Loucy (cell line): ENCODE measurements around the gene KLHDC9.

Source experiments
- EZH2phosphoT487 ChIP-seq: fragments of 200-600 bp; IDR thresholded peaks from 2 replicates; pipeline ENCODE4 v1.6.1; 2018; ENCODE audit warnings: antibody characterized with exemption, mild to moderate bottlenecking, moderate library complexity, borderline replicate concordance
- TF ChIP-seq, protein P1 (sequence below): fragments of 200-600 bp; sonication (generic); conservative IDR thresholded peaks from 2 replicates; pipeline ENCODE4 v1.5.1; 2014; ENCODE audit warnings: mild to moderate bottlenecking, antibody characterized with exemption, low read length

DNA sequence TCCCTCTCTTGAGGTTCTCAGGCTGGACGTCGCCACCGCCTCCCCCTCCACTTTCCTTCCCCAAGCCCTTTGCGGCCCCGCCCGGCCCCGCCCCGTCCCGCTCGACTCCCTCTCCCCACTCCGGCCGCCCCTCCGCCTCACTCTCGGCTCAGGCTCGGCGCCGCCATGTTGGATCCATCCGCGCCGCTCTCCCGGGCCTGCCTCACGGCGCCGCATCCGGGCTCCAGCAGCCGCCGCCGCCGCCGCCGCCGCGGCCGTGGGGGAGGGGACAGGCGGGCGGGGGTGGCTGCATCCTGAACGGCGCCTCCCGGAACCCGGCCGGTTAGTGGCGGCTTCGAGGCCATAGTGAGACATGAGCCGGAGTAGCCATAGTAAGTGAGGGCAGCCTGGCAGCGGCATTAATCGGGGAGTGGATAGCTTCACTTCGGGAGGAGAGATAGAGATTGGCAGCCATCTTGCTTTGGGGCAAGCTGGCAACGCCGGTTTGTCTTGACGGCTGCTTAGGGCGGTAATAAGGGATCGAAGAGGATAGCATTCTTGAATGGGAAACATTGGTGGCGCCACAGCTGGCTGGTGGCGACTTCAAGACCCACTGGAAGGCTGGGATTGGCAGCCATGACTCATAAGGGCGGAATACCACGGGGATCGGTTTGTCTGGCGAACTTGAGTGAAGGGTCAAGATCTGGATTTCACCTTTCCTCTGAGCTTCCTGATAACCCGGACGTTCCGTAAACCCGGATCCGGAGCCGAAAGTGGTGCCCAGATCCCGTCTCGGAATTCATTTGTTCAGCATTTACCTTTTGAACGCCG lies 34.5 kb downstream of the KLHDC9 start, which contains the start of gene DEDD:
- TF ChIP-seq EZH2phosphoT487: no peak
- TF ChIP-seq, protein P1, sequence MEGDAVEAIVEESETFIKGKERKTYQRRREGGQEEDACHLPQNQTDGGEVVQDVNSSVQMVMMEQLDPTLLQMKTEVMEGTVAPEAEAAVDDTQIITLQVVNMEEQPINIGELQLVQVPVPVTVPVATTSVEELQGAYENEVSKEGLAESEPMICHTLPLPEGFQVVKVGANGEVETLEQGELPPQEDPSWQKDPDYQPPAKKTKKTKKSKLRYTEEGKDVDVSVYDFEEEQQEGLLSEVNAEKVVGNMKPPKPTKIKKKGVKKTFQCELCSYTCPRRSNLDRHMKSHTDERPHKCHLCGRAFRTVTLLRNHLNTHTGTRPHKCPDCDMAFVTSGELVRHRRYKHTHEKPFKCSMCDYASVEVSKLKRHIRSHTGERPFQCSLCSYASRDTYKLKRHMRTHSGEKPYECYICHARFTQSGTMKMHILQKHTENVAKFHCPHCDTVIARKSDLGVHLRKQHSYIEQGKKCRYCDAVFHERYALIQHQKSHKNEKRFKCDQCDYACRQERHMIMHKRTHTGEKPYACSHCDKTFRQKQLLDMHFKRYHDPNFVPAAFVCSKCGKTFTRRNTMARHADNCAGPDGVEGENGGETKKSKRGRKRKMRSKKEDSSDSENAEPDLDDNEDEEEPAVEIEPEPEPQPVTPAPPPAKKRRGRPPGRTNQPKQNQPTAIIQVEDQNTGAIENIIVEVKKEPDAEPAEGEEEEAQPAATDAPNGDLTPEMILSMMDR: peak; percentile 34
